SU-DHL-6 (cell line): Measurements from ENCODE around the gene ACOT6.
"Not testable (repeated sequence)": the region's sequence is repeated elsewhere in the genome, so short reads cannot be mapped to it uniquely, and the experiment has no call there.

ENCODE experiments used
- H2AFZ ChIP-seq: fragments of 200-600 bp; sonication (generic); 2 replicates; pipeline ENCODE4 v1.6.1; 2014; ENCODE audit warnings: low read depth, mild to moderate bottlenecking, moderate library complexity, mixed read lengths, antibody characterized with exemption, low read length; ENCODE audit not compliant: severe bottlenecking
- H3F3A ChIP-seq: fragments of 200-600 bp; shearing (Covaris generic); 2 replicates; pipeline ENCODE4 v1.6.0; 2016; ENCODE audit warnings: antibody characterized with exemption, mild to moderate bottlenecking; ENCODE audit not compliant: insufficient read depth
- H3K27ac ChIP-seq: fragments of 200-600 bp; sonication (generic); 2 replicates; pipeline ENCODE4 v1.5.1; 2016; ENCODE audit warnings: low read depth, mild to moderate bottlenecking, low read length, moderate library complexity, mixed read lengths
- H3K27me3 ChIP-seq: fragments of 200-600 bp; sonication (generic), shearing (Covaris generic); 2 replicates; pipeline ENCODE4 v1.6.0; 2014; ENCODE audit warnings: mild to moderate bottlenecking, low read length
- H3K36me3 ChIP-seq: fragments of 200-600 bp; sonication (generic); 2 replicates; pipeline ENCODE4 v1.6.1; 2014; ENCODE audit warnings: mild to moderate bottlenecking, low read length, mixed read lengths
- H3K4me2 ChIP-seq: fragments of 300-600, 200-600 bp; shearing (Covaris generic), sonication (generic); 2 replicates; pipeline ENCODE4 v1.6.0; 2014; ENCODE audit warnings: low read length, low read depth, mild to moderate bottlenecking; ENCODE audit not compliant: poor library complexity, severe bottlenecking
- H3K4me3 ChIP-seq: fragments of 200-600 bp; sonication (generic); 2 replicates; pipeline ENCODE4 v1.5.1; 2014; ENCODE audit warnings: antibody characterized with exemption, low read length, mild to moderate bottlenecking, mixed read lengths; ENCODE audit not compliant: insufficient read depth, poor library complexity, severe bottlenecking
- H3K79me2 ChIP-seq: fragments of 200-600 bp; sonication (generic); 2 replicates; pipeline ENCODE4 v1.6.1; 2014; ENCODE audit warnings: mild to moderate bottlenecking, low read length, moderate library complexity; ENCODE audit not compliant: insufficient read depth
- H3K9ac ChIP-seq: fragments of 200-600 bp; sonication (generic); 2 replicates; pipeline ENCODE4 v1.7.0; 2014; ENCODE audit warnings: mild to moderate bottlenecking, low read length
- H3K9me2 ChIP-seq: fragments of 200-600 bp; sonication (generic); replicated peaks from 2 replicates; pipeline ENCODE4 v1.6.1; 2014; ENCODE audit warnings: low read length; ENCODE audit not compliant: insufficient read depth
- H3K9me3 ChIP-seq: fragments of 200-600 bp; sonication (generic); 2 replicates; pipeline ENCODE4 v1.6.1; 2014; ENCODE audit warnings: low read length, mixed read lengths; ENCODE audit not compliant: insufficient read depth
- H4K20me1 ChIP-seq: fragments of 200-600 bp; sonication (generic); 2 replicates; pipeline ENCODE4 v1.6.1; 2014; ENCODE audit warnings: low read depth, mild to moderate bottlenecking, antibody characterized with exemption, low read length, moderate library complexity, mixed read lengths
- CTCF ChIP-seq: fragments of 200-600 bp; sonication (generic); IDR thresholded peaks from one replicate; pipeline ENCODE4 v1.5.1; 2017; ENCODE audit warnings: antibody characterized with exemption, mild to moderate bottlenecking, low read length, moderate library complexity; ENCODE audit not compliant: insufficient read depth, poor library complexity, severe bottlenecking
- EZH2phosphoT487 ChIP-seq: fragments of 200-600 bp; sonication (generic), shearing (Covaris generic); conservative IDR thresholded peaks from 2 replicates; pipeline ENCODE4 v1.6.1; 2018; ENCODE audit warnings: mild to moderate bottlenecking, antibody characterized with exemption, low read length, moderate library complexity, mixed read lengths

ACOT6 gene

GRCh38 chr14:73570913-73571312 lies 41.4 kb upstream of the ACOT6 start:
- not testable (repeated sequence) for H3K4me3 ChIP-seq, H3K9me3 ChIP-seq, H3K36me3 ChIP-seq, H3F3A ChIP-seq, H3K9me2 ChIP-seq, H2AFZ ChIP-seq, H3K79me2 ChIP-seq, H3K4me2 ChIP-seq, H3K27me3 ChIP-seq, H4K20me1 ChIP-seq, H3K27ac ChIP-seq, H3K9ac ChIP-seq
- TF ChIP-seq CTCF: peak; percentile 43

- H3K9ac ChIP-seq, H2AFZ ChIP-seq, H3K79me2 ChIP-seq, H3K27me3 ChIP-seq, H4K20me1 ChIP-seq, H3K9me3 ChIP-seq, H3F3A ChIP-seq, H3K9me2 ChIP-seq, H3K4me3 ChIP-seq, H3K27ac ChIP-seq, H3K4me2 ChIP-seq, H3K36me3 ChIP-seq: not testable (repeated sequence)
Observed at GRCh38 chr14:73573034-73573433, 39.3 kb upstream of the ACOT6 start.

- H3K9me3 ChIP-seq, H3K27me3 ChIP-seq, H2AFZ ChIP-seq, H3K9ac ChIP-seq, H4K20me1 ChIP-seq, H3K27ac ChIP-seq, H3K4me3 ChIP-seq, H3K36me3 ChIP-seq, H3K4me2 ChIP-seq, H3F3A ChIP-seq, H3K9me2 ChIP-seq, H3K79me2 ChIP-seq: not testable (repeated sequence)
Observed at GRCh38 chr14:73573740-73574139, 38.6 kb upstream of the ACOT6 start.

DNA sequence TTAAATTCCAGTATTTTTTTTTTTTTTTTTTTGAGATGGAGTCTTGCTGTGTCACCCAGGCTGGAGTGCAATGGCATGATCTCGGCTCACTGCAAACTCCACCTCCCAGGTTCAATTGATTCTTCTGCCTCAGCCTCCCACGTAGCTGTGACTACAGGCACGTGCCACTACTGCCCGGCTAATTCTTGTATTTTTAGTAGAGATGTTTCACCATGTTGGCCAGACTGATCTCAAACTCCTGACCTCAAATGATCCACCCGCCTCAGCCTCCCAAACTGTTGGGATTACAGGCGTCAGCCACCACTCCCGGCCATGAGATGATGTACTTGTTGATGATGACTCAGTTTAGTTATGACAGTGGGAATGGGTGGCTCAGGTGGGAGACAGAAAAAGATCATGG lies 38.1 kb upstream of the ACOT6 start:
- not testable (repeated sequence) for H3K4me3 ChIP-seq, H3K27ac ChIP-seq, H3K9me3 ChIP-seq, H3K4me2 ChIP-seq, H3K36me3 ChIP-seq, H2AFZ ChIP-seq, H3K79me2 ChIP-seq, H3K27me3 ChIP-seq, H3K9me2 ChIP-seq, H3F3A ChIP-seq, H4K20me1 ChIP-seq, H3K9ac ChIP-seq

DNA sequence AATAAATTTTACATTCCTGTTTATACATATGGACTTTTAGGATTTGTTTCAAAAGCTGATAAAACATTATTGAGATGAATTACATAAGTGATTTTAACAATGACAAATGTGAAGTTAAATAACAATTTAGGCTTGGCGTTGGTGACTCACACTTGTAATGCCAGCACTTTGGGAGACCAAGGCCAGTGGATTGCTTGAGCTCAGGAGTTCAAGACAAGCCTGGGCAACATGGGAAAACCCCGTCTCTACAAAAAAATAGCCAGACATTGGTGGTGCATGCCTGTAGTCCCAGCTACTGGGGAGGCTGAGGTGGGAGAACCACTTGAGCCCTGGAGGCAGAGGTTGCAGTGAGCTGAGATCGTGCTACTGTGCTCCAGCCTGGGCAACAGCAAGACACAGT lies 35.9 kb upstream of the ACOT6 start:
- Histone ChIP-seq H3K4me3 (no peak overlapping the region), H3K79me2 (no peaks in the 10 kb centered on the region), H4K20me1 (no peaks in the 10 kb centered on the region), H3K9ac (no peak overlapping the region), H3K9me2 (no peaks in the 10 kb centered on the region), H3K36me3 (no peaks in the 10 kb centered on the region), H3K4me2 (no peak overlapping the region), H3K9me3 (no peaks in the 10 kb centered on the region), H3K27me3 (no peaks in the 10 kb centered on the region), H2AFZ (no peak overlapping the region), H3K27ac (no peak overlapping the region), H3F3A (no peaks in the 10 kb centered on the region)
- TF ChIP-seq EZH2phosphoT487 (no peak), CTCF (no peak)

GRCh38 chr14:73577214-73577613 lies 35.1 kb upstream of the ACOT6 start:
- H2AFZ ChIP-seq, H3K79me2 ChIP-seq, H3K27me3 ChIP-seq, H3F3A ChIP-seq, H3K9ac ChIP-seq, H3K9me2 ChIP-seq, H4K20me1 ChIP-seq, H3K9me3 ChIP-seq, H3K4me3 ChIP-seq, H3K36me3 ChIP-seq, H3K27ac ChIP-seq, H3K4me2 ChIP-seq: not testable (repeated sequence)
